Liver (tissue), 9 donors: Measurements from ENCODE around the gene RFC2. TPM values are rescaled to one million over a fixed set of nuclear protein-coding genes. Genes with fewer than 3 reads are reported as not detected.

Experiments used
- DNase-seq: peaks from one replicate; pipeline ENCODE4 v3.0.0-alpha.2; 2017; ENCODE audit warnings: low spot score
- H3K27ac ChIP-seq, 2 donors: one replicate each; pipeline ENCODE4 v1.7.0; 2013; ENCODE audit warnings: inconsistent platforms in 2 of 2, low read length in 2 of 2, control low read depth in 1 of 2, low read depth in 1 of 2, mild to moderate bottlenecking in 1 of 2
- H3K27me3 ChIP-seq, 4 donors: one replicate each; pipeline versions ENCODE4 v1.6.1 to v1.7.0; 2013; ENCODE audit warnings: low read length in 3 of 4, inconsistent platforms in 1 of 4, mild to moderate bottlenecking in 1 of 4, moderate library complexity in 1 of 4; ENCODE audit not compliant: control insufficient read depth in 4 of 4, insufficient read depth in 4 of 4
- H3K36me3 ChIP-seq, 4 donors: one replicate each; pipeline versions ENCODE4 v1.6.1 to v1.7.0; 2013; ENCODE audit warnings: low read length in 3 of 4, mild to moderate bottlenecking in 3 of 4, low read depth in 1 of 4, moderate library complexity in 1 of 4; ENCODE audit not compliant: control insufficient read depth in 4 of 4, insufficient read depth in 3 of 4
- H3K4me1 ChIP-seq, 4 donors: one replicate each; pipeline versions ENCODE4 v1.6.1 to v1.7.0; 2013; ENCODE audit warnings: low read length in 3 of 4, mild to moderate bottlenecking in 3 of 4, moderate library complexity in 1 of 4; ENCODE audit not compliant: control insufficient read depth in 4 of 4, insufficient read depth in 4 of 4
- H3K4me3 ChIP-seq, 3 donors: one replicate each; pipeline versions ENCODE4 v1.6.1 to v1.7.0; 2013; ENCODE audit warnings: low read length in 3 of 3, control low read depth in 1 of 3, low read depth in 1 of 3, mild to moderate bottlenecking in 1 of 3
- H3K9ac ChIP-seq, 2 donors: one replicate each; pipeline ENCODE4 v1.7.0; 2013; ENCODE audit warnings: low read length in 2 of 2, mild to moderate bottlenecking in 2 of 2, moderate library complexity in 2 of 2, control low read depth in 1 of 2, low read depth in 1 of 2
- H3K9me3 ChIP-seq, 4 donors: one replicate each; pipeline versions ENCODE4 v1.6.1 to v1.7.0; 2013; ENCODE audit warnings: low read length in 3 of 4; ENCODE audit not compliant: control insufficient read depth in 4 of 4
- ATF3 ChIP-seq: IDR thresholded peaks from 2 replicates; pipeline ENCODE4 v1.6.1; 2016; ENCODE audit warnings: antibody characterized with exemption
- CTCF ChIP-seq: fragments of 150-350 bp; IDR thresholded peaks from 2 replicates; pipeline ENCODE4 v1.5.1; 2017; ENCODE audit warnings: improper control_type of control experiment, low read depth, low read length; ENCODE audit not compliant: missing input control
- EGR1 ChIP-seq, 2 donors: IDR thresholded peaks; 2 replicates each; pipeline ENCODE4 v1.6.1; 2016 to 2018; ENCODE audit warnings: antibody characterized with exemption in 2 of 2, low read depth in 2 of 2
- FOXA1 ChIP-seq: IDR thresholded peaks from 2 replicates; pipeline ENCODE4 v1.6.1; 2016; ENCODE audit warnings: antibody characterized with exemption
- FOXA2 ChIP-seq: IDR thresholded peaks from 2 replicates; pipeline ENCODE4 v1.6.1; 2016; ENCODE audit warnings: antibody characterized with exemption
- GABPA ChIP-seq, 2 donors: IDR thresholded peaks in 1 of 2; conservative IDR thresholded peaks in 1 of 2; 2 replicates each; pipeline ENCODE4 v1.6.1; 2016; ENCODE audit warnings: antibody characterized with exemption in 2 of 2, mild to moderate bottlenecking in 1 of 2, moderate library complexity in 1 of 2
- HNF4A ChIP-seq, 2 donors: conservative IDR thresholded peaks; 2 replicates each; pipeline ENCODE4 v1.6.1; 2016; ENCODE audit warnings: antibody characterized with exemption in 2 of 2, mild to moderate bottlenecking in 2 of 2
- HNF4G ChIP-seq: IDR thresholded peaks from 2 replicates; pipeline ENCODE4 v1.6.1; 2016; ENCODE audit warnings: antibody characterized with exemption
- JUND ChIP-seq, 2 donors: IDR thresholded peaks; 2 replicates each; pipeline ENCODE4 v1.6.1; 2016; ENCODE audit warnings: antibody characterized with exemption in 2 of 2
- MAX ChIP-seq: IDR thresholded peaks from 2 replicates; pipeline ENCODE4 v1.6.1; 2016; ENCODE audit warnings: antibody characterized with exemption
- NR2F2 ChIP-seq: IDR thresholded peaks from 2 replicates; pipeline ENCODE4 v1.6.1; 2016; ENCODE audit warnings: antibody characterized with exemption
- RAD21 ChIP-seq, 2 donors: IDR thresholded peaks; 2 replicates each; pipeline ENCODE4 v1.6.1; 2016; ENCODE audit warnings: antibody characterized with exemption in 2 of 2, mild to moderate bottlenecking in 2 of 2
- REST ChIP-seq: IDR thresholded peaks from 2 replicates; pipeline ENCODE4 v1.6.1; 2016; ENCODE audit warnings: antibody characterized with exemption, mild to moderate bottlenecking
- RXRA ChIP-seq, 2 donors: IDR thresholded peaks; 2 replicates each; pipeline ENCODE4 v1.6.1; 2017 to 2018; ENCODE audit warnings: antibody characterized with exemption in 2 of 2, mild to moderate bottlenecking in 1 of 2
- SP1 ChIP-seq: IDR thresholded peaks from 2 replicates; pipeline ENCODE4 v1.6.1; 2018; ENCODE audit warnings: antibody characterized with exemption, mild to moderate bottlenecking
- TAF1 ChIP-seq: conservative IDR thresholded peaks from 2 replicates; pipeline ENCODE4 v1.6.1; 2016; ENCODE audit warnings: antibody characterized with exemption, mild to moderate bottlenecking
- YY1 ChIP-seq: IDR thresholded peaks from 2 replicates; pipeline ENCODE4 v1.6.1; 2016; ENCODE audit warnings: antibody characterized with exemption, mild to moderate bottlenecking
- ZBTB33 ChIP-seq: IDR thresholded peaks from 2 replicates; pipeline ENCODE4 v1.6.1; 2016; ENCODE audit warnings: antibody characterized with exemption
- WGBS: extraction: QIAGEN DNeasy Blood & Tissue Kit; methylation state at CpG from one replicate; pipeline ENCODE4 v1.1.7; 2013; 5-methylcytosine and 5-hydroxymethylcytosine counted together
- polyA plus RNA-seq, 2 donors: library from polyadenylated mRNA; stranded (reverse) in 1 of 2; unstranded in 1 of 2; fragments of 200-250 nt in 1 of 2; fragments of >200 nt in 1 of 2; fragmentation: Nextera tagmentation in 1 of 2; extraction: Ambion mirVana in 1 of 2; gene quantifications; one replicate each; pipeline versions ENCODE4 v1.2.1 to v1.2.3, GENCODE V29; 2013 to 2015
- total RNA-seq, 2 donors: library from RNA; depleted of rRNA; stranded (reverse); fragments of >200 nt; gene quantifications; one replicate each; pipeline ENCODE4 v1.2.3, GENCODE V29; 2014
- donor health status: healthy.
- donor health status: healthy.
- donor health status: healthy.
- donor health status: healthy.
- donor health status: healthy.

RFC2 gene
- total and polyA plus RNA-seq, 4 donors: 12.8 to 23.8 (median 14.8) TPM

- no peaks in the 10 kb centered on the region for H3K27me3 ChIP-seq
- peaks cover 0 to 13% (median 11%) of the 10 kb centered on the region in 4 donors for H3K4me1 ChIP-seq
- H3K9me3 ChIP-seq: no peaks in the 10 kb centered on the region
- no peak overlapping the region for H3K4me3 ChIP-seq
- no peak overlapping the region for H3K27ac ChIP-seq
- TF ChIP-seq FOXA1 (no peak), MAX (no peak), CTCF (no peak), RAD21 (IDR thresholded peaks at IDR 0.05) (no peak), SP1 (no peak), REST (no peak), ZBTB33 (no peak), RXRA (IDR thresholded peaks at IDR 0.05) (no peak), HNF4G (no peak), YY1 (no peak), FOXA2 (no peak)
- DNase-seq: no peak
- peaks cover 8 to 38% (median 16%) of the 10 kb centered on the region in 4 donors for H3K36me3 ChIP-seq
- H3K9ac ChIP-seq: no peak overlapping the region
- WGBS: 44% methylated on average over 4 of the region's 4 CpGs
These were observed 7.7 kb downstream of the RFC2 start for GRCh38 chr7:74246497-74246896.

GRCh38 chr7:74242122-74242443 lies 12.1 kb downstream of the RFC2 start:
- H3K9me3 ChIP-seq: no peaks in the 10 kb centered on the region

More at GRCh38 chr7:74242122-74242443, 12.1 kb downstream of the RFC2 start:
- Histone ChIP-seq H3K4me1 (peaks cover 2 to 9% (median 7%) of the 10 kb centered on the region in 4 donors), H3K4me3 (no peak overlapping the region), H3K36me3 (peaks cover 14 to 52% (median 28%) of the 10 kb centered on the region in 4 donors), H3K27ac (no peak overlapping the region), H3K27me3 (no peaks in the 10 kb centered on the region), H3K9ac (no peak overlapping the region)
- DNase-seq: no peak
- no peak for TF ChIP-seq JUND (IDR thresholded peaks at IDR 0.05)
- TF ChIP-seq GABPA (IDR thresholded peaks at IDR 0.05 in 1 of 2, conservative IDR thresholded peaks at IDR 0.05 in 1 of 2): no peak
- TF ChIP-seq RAD21 (IDR thresholded peaks at IDR 0.05): no peak
- TF ChIP-seq MAX: no peak
- no peak for TF ChIP-seq FOXA1
- no peak for TF ChIP-seq TAF1
- TF ChIP-seq ATF3: no peak
- TF ChIP-seq FOXA2: no peak
- no peak for TF ChIP-seq YY1
- TF ChIP-seq CTCF: no peak
- TF ChIP-seq EGR1 (IDR thresholded peaks at IDR 0.05; ENCODE audit: low read depth in 2 of 2): no peak
- TF ChIP-seq HNF4G: no peak
- no peak for TF ChIP-seq RXRA (IDR thresholded peaks at IDR 0.05)
- no peak for TF ChIP-seq HNF4A (conservative IDR thresholded peaks at IDR 0.05)
- TF ChIP-seq REST: no peak
- TF ChIP-seq NR2F2: no peak
- WGBS: 93% methylated on average over 6 of the region's 6 CpGs
